Thyroid gland (tissue), 4 donors: Measurements from ENCODE around the gene KCTD6.

Source experiments
- CTCF ChIP-seq, 6 experiments: fragments of 200-600 bp in 3 of 6; fragments of 450-650 bp in 3 of 6; sonication (generic) in 3 of 6; IDR thresholded peaks; one replicate each; pipeline ENCODE4 v1.5.1; 2016 to 2019; ENCODE audit warnings: antibody characterized with exemption in 6 of 6, mild to moderate bottlenecking in 2 of 6, inconsistent platforms in 1 of 6, moderate library complexity in 1 of 6
- POLR2A ChIP-seq, 2 donors: fragments of 450-650 bp; IDR thresholded peaks; one replicate each; pipeline ENCODE4 v1.6.1; 2017; ENCODE audit warnings: antibody characterized with exemption in 2 of 2, mild to moderate bottlenecking in 2 of 2, moderate library complexity in 1 of 2

GRCh38 chr3:58495101-58495500 is 3.2 kb downstream of the KCTD6 start:
- TF ChIP-seq CTCF (IDR thresholded peaks at IDR 0.05) (no peak), POLR2A (IDR thresholded peaks at IDR 0.05) (no peak)
